Activated CD4-positive, alpha-beta T cell treated with anti-CD3 and anti-CD28 coated beads for 24 hours (primary cell): ENCODE measurements around the gene KCNIP1.

Experiments
- DNase-seq, 2 donors: peaks; one replicate each; pipeline ENCODE4 v3.0.0-alpha.2; 2020; ENCODE audit warnings: low read depth in 2 of 2

Gene KCNIP1

DNA sequence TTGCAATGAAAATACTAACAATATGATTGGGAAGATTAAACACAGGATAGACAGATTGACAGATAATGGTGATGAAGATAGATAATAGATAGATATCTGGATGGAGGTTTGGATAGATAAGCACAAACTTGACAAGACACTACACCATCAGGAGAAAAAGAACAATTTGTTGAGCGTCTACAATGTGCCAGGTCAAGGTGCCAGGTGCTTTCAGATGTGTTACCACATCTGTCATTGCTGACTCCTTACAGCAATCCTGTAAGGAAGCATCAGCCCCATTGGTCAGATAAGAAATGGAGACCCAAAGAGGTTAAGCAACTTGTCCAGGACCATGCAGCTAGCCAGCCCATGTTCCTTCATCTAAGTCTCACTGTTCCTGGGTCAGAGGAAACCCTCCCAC is 278.1 kb downstream of the KCNIP1 start:
- DNase-seq = no peak

DNA sequence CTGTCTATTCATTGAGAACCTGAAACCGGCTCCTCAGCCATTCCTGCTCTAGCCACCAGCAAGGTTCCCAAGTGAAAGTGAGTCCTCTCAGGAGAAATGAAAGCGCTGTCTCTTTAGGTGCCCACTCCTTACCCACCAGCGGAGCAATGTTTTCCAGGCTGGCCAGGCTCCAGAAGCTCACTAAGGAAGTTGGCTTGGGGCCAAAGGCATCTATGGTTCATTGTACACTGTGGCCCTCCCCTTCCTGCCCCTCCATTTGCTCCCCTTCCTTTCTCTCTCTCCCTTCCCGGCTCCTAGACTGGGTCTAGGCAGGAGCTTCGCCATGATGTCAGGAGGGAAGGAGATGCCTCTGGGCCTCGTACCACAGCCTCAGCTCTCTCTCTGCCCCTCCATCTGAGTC is 278.6 kb downstream of the KCNIP1 start:
- DNase-seq = no peak

DNA sequence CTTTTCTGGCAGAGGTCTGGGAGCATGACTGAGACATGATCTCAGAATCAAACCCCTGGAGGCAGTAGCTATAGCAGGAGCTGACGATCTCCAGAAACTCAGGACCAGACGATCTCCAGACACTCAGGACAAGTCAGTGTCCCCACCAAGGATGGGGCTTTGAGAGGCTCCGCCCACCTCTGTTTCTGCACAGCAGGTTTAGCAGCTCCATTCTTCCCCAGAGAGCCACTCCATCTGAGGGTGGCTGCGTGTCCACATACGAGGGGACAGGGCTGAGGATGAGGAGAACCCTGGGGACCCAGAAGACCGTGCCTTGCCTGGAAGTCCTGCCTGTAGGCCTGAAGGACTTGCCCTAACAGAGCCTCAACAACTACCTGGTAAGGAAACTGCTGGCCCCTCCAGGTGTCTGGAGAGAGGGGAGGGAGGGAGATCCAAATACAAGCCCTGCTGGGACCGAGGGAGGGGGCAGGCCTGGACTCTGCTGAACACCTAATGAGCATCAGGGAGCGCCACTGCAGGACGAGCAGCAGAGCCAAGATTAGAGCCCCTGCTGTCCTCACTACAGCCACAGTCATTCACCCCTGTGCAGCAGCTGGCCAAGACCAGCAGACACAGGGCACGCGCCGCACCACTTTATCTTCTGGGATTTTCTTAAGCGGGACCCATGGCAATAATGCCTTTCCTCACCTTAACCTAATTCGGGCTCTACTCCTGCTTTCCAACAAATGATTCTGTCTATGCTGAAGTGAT is 279.9 kb downstream of the KCNIP1 start, which contains the start of gene GABRP:
TSS of gene GABRP (plus strand) at position 228 of the 750 bp plus-strand sequence. CDS start 4,891 bp downstream, outside the sequence.
- no peak for DNase-seq

DNA sequence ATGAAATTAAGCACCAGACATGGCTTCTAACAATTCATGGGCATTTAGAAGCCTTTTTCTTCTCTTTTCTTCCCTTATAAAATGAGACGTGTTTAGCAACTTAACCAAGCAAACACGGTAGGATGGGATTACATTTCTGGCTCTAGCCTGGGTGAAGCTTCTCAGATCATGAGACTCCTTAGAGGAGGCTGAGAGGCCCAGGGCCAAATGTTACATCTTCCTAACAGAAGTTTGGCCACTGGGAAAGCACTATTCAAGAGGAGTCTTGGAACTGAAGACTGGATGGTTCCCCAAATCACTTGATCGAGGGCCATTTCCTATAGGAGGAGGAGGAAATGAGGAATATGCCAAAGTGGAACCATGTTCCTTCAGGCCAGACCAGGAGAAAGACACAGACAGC is 281.6 kb downstream of the KCNIP1 start:
- no peak for DNase-seq
